ENCODE measurements around the gene EEF1AKMT2. TPM values are rescaled to one million over a fixed set of nuclear protein-coding genes. Genes with fewer than 3 reads are reported as not detected.

Gene EEF1AKMT2
- total and polyA plus RNA-seq, 2 of the 13 experiments (the other 11 are each of a cell fraction or from before 2014, with no cell fraction given): 11.3 to 19.3 TPM

- TF ChIP-seq ZNF691 (CRISPR knock-in tag; IDR thresholded peaks at IDR 0.05; ENCODE audit: borderline replicate concordance, low read depth): no peak
- TF ChIP-seq IKZF4 (CRISPR knock-in tag; IDR thresholded peaks at IDR 0.05; ENCODE audit: borderline replicate concordance, low read depth, not compliant biosample characterization): no peak
- TF ChIP-seq NFKB2 (CRISPR knock-in tag; IDR thresholded peaks at IDR 0.05; ENCODE audit: borderline replicate concordance): no peak; the same call in 1 of the 2 replicates
- TF ChIP-seq ZBTB7A (CRISPR knock-in tag; IDR thresholded peaks at IDR 0.05): no peak
- peak; percentile 28; the same call in 1 of the 2 replicates for TF ChIP-seq SIN3A (IDR thresholded peaks at IDR 0.05; ENCODE audit: borderline replicate concordance, low read depth, low read length)
- TF ChIP-seq ZNF674 (CRISPR knock-in tag; IDR thresholded peaks at IDR 0.05; ENCODE audit: low read depth): no peak
- peak; percentile 38; the same call in 1 of the 2 replicates for TF ChIP-seq ZNF746 (CRISPR knock-in tag; IDR thresholded peaks at IDR 0.05)
- no peak for TF ChIP-seq TAF1 (CRISPR knock-in tag; IDR thresholded peaks at IDR 0.05)
- peak; percentile 49; the same call in 1 of the 2 replicates for TF ChIP-seq ZNF280D (CRISPR knock-in tag; IDR thresholded peaks at IDR 0.05)
- no peak for TF ChIP-seq ZNF672 (CRISPR knock-in tag; IDR thresholded peaks at IDR 0.05)
- no peak for TF ChIP-seq ZNF441 (CRISPR knock-in tag; IDR thresholded peaks at IDR 0.05; ENCODE audit: borderline replicate concordance)
- 0 out of 2 replicates have a peak, but pooled peaks have one; percentile 46 for TF ChIP-seq ZNF605 (CRISPR knock-in tag; IDR thresholded peaks at IDR 0.05)
- TF ChIP-seq ZNF75D (CRISPR knock-in tag; IDR thresholded peaks at IDR 0.05; ENCODE audit: borderline replicate concordance): no peak
- no peak for TF ChIP-seq ZNF629 (CRISPR knock-in tag; conservative IDR thresholded peaks at IDR 0.05)
- no peak for TF ChIP-seq ZNF431 (CRISPR knock-in tag; IDR thresholded peaks at IDR 0.05; ENCODE audit: borderline replicate concordance, low read depth)
- TF ChIP-seq ZNF597 (CRISPR knock-in tag; IDR thresholded peaks at IDR 0.05): no peak
- no peak for TF ChIP-seq ZIK1 (CRISPR knock-in tag; IDR thresholded peaks at IDR 0.05; ENCODE audit: borderline replicate concordance, low read depth)
- TF ChIP-seq KAT8 (CRISPR knock-in tag; IDR thresholded peaks at IDR 0.05): peak; percentile 68
- no peak for TF ChIP-seq ZNF570 (CRISPR knock-in tag; IDR thresholded peaks at IDR 0.05; ENCODE audit: borderline replicate concordance)
- peak; percentile 86; the same call in 1 of the 2 replicates for TF ChIP-seq FOXK1 (CRISPR knock-in tag; IDR thresholded peaks at IDR 0.05; ENCODE audit: borderline replicate concordance, low read depth)
- no peak for TF ChIP-seq ZBTB7B (CRISPR knock-in tag; IDR thresholded peaks at IDR 0.05)
- TF ChIP-seq ZFY (CRISPR knock-in tag; IDR thresholded peaks at IDR 0.05): no peak
- TF ChIP-seq RELA (CRISPR knock-in tag; IDR thresholded peaks at IDR 0.05): no peak
- no peak for TF ChIP-seq NCOA5 (CRISPR knock-in tag; IDR thresholded peaks at IDR 0.05)
- peak; percentile 26; the same call in 1 of the 2 replicates for TF ChIP-seq MAX (IDR thresholded peaks at IDR 0.05)
- no peak for TF ChIP-seq ZNF841 (CRISPR knock-in tag; IDR thresholded peaks at IDR 0.05; ENCODE audit: borderline replicate concordance)
- TF ChIP-seq EED (CRISPR knock-in tag; IDR thresholded peaks at IDR 0.05): no peak
These were observed 83.4 kb downstream of the EEF1AKMT2 start (continued) for GRCh38 chr10:124708246-124708779.
